Coronary artery (tissue), 2 donors: ENCODE measurements around the gene DYNLT2.
"Not testable (repeated sequence)": the region's sequence is repeated elsewhere in the genome, so short reads cannot be mapped to it uniquely, and the experiment has no call there.

Source experiments
- DNase-seq: peaks from one replicate; pipeline ENCODE4 v3.0.0-alpha.2; 2017; ENCODE audit warnings: low spot score
- H3K27ac ChIP-seq, 2 donors: fragments of 200-600 bp; sonication (generic); one replicate each; pipeline ENCODE4 v1.5.1; 2016 to 2019
- H3K4me3 ChIP-seq: fragments of 200-600 bp; sonication (generic); 2 replicates; pipeline ENCODE4 v1.5.1; 2016; ENCODE audit warnings: mild to moderate bottlenecking, moderate library complexity
- TF ChIP-seq, protein P1 (sequence below): fragments of 200-600 bp; sonication (generic); IDR thresholded peaks from one replicate; pipeline ENCODE4 v1.5.1; 2019; ENCODE audit warnings: antibody characterized with exemption

DYNLT2 gene

DNA sequence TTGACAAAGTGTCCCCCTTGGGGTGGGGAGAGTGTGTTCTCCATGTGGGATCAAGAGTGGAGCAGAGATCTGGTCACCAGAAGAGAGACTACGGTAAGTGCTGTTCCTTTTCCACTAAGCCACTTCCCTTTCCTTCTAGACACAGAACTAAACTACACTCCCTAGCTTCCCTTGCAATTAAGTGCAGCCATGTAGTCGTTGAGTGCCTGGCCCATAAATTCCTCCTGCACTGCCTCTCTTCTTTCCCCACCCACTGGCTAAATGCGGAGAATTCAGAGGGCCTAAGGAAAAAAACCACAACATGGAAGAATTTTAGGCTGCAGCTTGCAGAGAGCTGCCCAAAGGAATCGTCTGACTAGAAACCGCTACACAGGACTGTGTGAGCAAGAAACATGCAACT is 51.1 kb downstream of the DYNLT2 start:
- H3K4me3 ChIP-seq: peak overlapping the region; percentile 95
- DNase-seq: no peak
- TF ChIP-seq, protein P1, sequence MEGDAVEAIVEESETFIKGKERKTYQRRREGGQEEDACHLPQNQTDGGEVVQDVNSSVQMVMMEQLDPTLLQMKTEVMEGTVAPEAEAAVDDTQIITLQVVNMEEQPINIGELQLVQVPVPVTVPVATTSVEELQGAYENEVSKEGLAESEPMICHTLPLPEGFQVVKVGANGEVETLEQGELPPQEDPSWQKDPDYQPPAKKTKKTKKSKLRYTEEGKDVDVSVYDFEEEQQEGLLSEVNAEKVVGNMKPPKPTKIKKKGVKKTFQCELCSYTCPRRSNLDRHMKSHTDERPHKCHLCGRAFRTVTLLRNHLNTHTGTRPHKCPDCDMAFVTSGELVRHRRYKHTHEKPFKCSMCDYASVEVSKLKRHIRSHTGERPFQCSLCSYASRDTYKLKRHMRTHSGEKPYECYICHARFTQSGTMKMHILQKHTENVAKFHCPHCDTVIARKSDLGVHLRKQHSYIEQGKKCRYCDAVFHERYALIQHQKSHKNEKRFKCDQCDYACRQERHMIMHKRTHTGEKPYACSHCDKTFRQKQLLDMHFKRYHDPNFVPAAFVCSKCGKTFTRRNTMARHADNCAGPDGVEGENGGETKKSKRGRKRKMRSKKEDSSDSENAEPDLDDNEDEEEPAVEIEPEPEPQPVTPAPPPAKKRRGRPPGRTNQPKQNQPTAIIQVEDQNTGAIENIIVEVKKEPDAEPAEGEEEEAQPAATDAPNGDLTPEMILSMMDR: no peak
- H3K27ac ChIP-seq: no peak overlapping the region

DNA sequence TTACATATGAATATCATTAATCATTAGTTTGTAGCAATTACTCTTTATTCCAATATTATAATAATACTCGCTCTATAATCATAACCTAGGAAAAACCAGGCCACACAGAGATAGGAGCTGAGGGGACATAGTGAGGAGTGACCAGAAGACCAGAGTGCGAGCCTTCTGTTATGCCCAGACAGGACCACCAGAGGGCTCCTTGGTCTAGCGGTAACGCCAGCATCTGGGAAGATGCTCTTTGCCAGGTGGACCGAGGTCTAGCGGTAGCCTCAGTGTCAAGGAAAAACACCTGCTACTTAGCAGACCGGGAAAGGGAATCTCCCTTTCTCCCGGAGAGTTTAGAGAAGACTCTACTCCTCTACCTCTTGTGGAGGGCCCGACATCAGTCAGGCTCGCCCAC is 54.3 kb downstream of the DYNLT2 start:
- not testable (repeated sequence) for H3K27ac ChIP-seq, H3K4me3 ChIP-seq, DNase-seq

DNA sequence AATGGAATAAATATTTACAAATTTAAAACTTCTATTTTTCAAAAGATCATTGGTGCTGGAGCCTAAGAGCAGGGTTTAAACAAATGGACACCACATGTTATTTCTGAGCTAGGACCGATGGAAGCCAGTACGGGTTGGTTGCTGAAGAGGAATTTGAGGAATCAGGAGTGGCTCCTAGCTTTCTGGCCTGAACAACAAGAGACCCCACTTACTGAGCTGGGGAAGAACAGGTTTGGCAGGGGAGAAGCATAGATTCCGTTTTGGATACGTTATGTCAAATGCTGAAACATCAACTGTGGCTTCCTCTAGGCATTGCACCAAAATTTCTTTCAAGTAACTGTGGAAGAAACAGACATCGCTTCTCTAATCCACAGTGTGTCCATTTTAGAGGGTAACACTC is 56.2 kb downstream of the DYNLT2 start:
- no peak overlapping the region for H3K27ac ChIP-seq
- no peak for DNase-seq
- TF ChIP-seq, protein P1: no peak
- H3K4me3 ChIP-seq: no peak overlapping the region

DNA sequence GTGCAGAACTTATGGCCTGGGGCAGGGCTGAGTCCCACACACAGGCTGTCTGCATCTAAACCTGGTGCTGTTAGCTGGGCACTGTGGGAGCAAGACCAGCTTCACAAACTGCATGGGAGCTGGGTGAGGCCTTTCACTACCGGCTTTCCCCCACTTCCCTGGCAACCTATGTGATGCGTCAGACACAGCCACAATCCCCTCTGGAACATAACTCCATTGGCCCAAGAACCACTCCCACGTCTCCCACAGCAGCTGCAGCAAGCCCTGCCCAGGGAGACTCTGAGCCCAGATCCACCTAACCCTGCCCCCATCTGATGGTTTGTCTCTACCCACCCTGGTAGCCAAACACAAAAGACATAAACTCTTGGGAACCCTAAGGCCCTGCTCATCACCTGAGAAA is 58.9 kb downstream of the DYNLT2 start:
- no peak overlapping the region for H3K27ac ChIP-seq
- no peak overlapping the region for H3K4me3 ChIP-seq
- TF ChIP-seq, protein P1: no peak
- DNase-seq: no peak

DNA sequence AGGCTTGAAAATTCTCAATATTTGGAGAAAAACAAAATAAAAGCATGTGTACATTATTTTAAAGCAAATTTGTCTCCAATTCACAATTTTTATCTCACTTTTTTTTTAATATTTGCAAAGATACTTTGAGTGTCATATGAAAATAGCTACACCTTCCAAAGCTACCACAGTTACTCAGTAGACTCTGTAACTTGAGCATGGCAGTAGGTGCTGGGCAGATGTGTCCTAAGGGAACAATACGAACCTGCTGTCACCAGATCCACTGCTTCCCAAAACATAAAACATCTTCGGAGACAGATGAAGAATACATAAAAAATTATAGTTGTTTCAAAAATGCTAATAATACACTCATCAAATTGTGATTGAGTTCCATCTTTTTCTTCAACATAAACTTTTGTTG is 60.1 kb downstream of the DYNLT2 start:
- TF ChIP-seq, protein P1: no peak
- Histone ChIP-seq H3K27ac (no peak overlapping the region), H3K4me3 (no peak overlapping the region)
- no peak for DNase-seq
